GM23338 (cell line): Measurements from ENCODE around the gene PGR.

Experiments used
- CTCF ChIP-seq, 2 experiments: fragments of 200-600 bp in 1 of 2; sonication (generic) in 1 of 2; conservative IDR thresholded peaks; 2 replicates each; pipeline versions ENCODE4 v1.5.1 to v1.6.1; 2016 to 2017; ENCODE audit warnings: antibody characterized with exemption in 2 of 2, low read depth in 2 of 2, mild to moderate bottlenecking in 2 of 2, moderate library complexity in 1 of 2
- EZH2 ChIP-seq: fragments of 200-600 bp; sonication (generic); IDR thresholded peaks from one replicate; pipeline ENCODE4 v1.8.0; 2017; ENCODE audit warnings: antibody characterized with exemption, mild to moderate bottlenecking, low read depth; ENCODE audit not compliant: unreplicated experiment
- EZH2phosphoT487 ChIP-seq: fragments of 200-600 bp; sonication (generic); IDR thresholded peaks from one replicate; pipeline ENCODE4 v1.8.1; 2018; ENCODE audit warnings: antibody characterized with exemption; ENCODE audit not compliant: unreplicated experiment
- JUNB ChIP-seq: IDR thresholded peaks from one replicate; pipeline ENCODE4 v1.6.1; 2016; ENCODE audit warnings: antibody characterized with exemption; ENCODE audit not compliant: unreplicated experiment
- POLR2AphosphoS5 ChIP-seq: IDR thresholded peaks from 2 replicates; pipeline ENCODE4 v1.6.1; 2016; ENCODE audit warnings: antibody characterized with exemption, low read depth

GRCh38 chr11:101127197-101127698 lies 2.4 kb downstream of the PGR start:
- TF ChIP-seq CTCF (conservative IDR thresholded peaks at IDR 0.05; ENCODE audit: low read depth in 2 of 2) (no peak), JUNB (no peak), POLR2AphosphoS5 (no peak), EZH2 (peak; percentile 23), EZH2phosphoT487 (peak; percentile 73)
